GM21390 (cell line): ENCODE measurements around the gene CROCC2.

Experiments
- ATAC-seq: cut with Tn5 transposase; IDR thresholded peaks from one replicate; pipeline ENCODE4 v1.9.1; 2021; ENCODE audit not compliant: unreplicated experiment

CROCC2 gene

DNA sequence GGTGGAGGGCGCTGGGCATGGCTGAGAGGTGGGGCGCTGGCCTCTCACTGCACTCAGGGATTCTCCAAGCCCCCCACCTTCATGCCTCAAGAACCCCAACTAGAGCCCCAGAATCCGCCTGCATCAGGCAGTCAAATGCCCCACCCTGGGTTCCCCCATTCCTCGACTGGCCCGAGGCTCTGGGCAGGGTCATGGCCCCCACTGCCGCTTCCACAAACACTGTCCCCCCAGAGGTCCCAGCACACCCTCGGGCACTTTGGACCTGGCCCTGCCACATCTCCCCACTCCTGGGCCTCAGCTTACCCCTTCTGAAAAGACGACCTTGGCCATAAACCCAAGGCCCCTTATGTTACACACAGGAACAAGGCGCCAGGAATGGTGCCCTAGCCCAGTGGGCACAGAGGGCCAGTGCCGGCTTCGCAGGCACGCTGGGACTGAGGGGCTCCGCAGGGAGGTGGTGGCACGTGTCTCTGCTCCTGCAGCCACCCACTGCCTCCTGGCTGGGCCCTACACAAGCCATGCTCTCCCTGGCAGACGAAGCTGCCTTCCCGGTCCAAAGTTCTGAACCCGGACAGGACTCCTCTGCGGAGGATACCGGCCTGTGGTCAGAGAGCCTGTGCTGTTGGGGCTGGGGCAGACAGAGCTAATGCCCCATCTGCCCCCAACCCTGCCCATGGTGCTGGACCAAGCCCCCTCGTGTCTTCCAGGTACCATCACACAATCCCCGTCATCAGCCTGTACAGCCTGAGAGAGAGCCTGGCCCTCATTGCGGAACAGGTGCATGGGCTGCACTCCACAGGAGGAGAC is 30.7 kb upstream of the CROCC2 start:
- ATAC-seq, result no peak

DNA sequence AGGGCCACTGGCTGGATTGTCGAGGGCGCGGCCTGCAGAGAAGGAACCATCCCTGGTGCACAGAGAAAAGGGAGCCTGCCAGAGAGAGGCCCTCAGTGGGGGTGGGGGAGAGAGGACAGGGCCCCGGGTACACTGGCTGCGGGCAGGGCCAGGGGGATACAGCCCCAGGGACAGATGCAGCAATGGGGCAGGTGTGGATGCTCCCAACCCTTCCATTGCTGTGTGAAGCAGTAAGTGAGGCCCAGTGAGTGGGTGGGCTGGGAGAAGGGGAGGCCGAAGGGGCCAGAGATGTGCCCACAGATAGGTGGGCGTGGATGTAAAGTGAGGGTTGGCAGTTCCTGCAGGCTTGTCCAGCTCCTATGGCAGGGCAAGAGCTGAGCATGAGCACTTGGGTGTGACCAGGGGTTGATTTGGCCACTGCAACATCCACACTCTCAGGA is 30.1 kb upstream of the CROCC2 start:
- ATAC-seq, result no peak

DNA sequence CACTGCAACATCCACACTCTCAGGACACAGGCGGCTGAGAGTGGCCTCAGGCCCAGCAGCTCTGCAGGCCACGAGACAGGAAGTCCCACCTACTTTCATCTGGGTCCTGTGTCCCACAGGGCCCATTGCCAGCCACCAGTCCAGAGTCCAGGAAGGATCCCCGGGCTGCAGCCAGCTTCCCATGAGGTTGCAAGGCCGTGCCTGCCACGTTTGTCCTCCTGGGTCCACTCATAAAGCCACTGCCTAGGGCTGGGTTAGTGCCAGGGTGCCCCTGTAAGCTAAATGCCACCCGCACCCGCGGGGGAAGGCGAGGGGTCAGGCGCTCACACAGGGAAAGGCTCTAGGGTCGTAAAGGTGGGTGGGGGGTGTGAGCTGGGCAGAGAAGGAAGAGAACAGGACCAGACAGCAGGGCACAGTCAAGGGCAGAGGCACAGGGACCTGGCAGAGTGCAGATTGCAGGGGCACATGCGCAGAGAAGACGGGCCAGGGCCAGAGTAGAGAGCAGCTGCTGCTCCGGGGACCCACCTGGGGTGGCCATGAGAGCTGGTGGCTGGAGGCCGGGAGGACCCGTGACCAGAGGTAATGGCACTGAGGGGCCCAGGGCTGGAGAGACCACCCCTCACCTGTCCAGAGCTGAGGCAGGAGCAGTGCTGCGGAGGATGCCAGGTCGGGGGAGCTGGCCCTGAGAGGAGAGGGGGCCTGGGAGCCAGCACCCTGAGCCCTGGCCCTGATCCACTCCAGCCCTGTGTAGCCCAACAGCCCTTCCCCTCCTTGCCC is 29.5 kb upstream of the CROCC2 start:
- ATAC-seq, result no peak

DNA sequence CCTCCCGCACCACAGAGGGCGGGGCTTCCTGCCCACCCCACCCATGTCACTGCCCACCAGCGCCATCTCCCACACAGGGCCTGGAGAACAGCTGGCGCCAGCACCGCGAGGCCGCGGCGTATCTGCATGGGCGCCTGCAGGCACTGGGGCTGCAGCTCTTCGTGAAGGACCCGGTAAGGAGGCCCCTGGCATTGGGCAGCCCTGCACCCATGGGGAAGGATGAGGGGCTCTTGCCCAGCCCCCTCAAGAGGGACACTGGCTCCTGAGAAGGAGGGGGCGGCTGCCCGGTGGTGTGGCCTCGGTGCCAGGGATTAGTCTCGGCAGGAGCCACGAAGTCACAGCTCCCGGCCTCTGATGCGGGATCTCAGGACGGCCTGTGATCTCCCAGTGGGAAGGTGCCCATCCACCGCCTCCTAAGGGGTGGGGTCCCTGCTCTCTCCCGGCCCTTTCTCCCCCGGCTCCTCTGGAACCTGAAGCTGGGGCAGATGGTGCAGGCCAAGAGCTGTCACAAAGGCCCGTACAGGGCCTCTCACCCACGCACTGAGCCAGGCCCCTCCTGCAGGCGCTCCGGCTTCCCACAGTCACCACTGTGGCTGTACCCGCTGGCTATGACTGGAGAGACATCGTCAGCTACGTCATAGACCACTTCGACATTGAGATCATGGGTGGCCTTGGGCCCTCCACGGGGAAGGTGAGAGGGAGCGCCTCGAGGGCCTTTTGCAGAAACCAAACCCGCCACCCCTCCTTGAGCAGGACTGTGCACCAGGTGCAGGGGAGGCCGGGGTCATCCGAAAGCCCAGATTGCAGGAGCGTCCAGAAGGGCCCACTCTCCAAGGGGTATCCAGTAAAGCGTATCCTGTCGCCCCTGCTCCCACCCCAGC is 28.4 kb upstream of the CROCC2 start:
- ATAC-seq, result no peak

DNA sequence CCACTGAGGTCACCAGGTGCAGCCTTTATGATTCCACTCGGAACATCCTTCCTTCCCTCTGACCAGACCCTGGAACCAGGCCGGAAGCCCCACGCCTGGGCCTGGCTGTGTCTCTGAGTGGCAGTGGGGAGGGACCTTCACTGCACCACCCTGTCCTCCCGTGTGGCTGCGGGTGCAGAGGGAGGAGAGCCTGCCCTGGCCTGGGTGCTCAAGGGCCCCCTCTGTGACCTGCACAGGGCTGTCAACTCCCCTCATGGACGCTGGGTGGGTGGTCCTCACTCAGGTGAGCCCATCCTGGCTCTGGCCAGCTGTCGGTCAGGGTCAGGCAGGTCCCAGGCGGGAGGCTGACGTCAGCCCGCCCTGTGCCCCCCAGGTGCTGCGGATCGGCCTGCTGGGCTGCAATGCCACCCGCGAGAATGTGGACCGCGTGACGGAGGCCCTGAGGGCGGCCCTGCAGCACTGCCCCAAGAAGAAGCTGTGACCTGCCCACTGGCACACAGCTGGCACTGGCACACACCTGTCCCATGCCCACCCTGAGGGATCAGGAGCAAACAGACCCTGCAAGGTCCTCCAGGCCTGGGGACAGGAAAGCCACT is 27.7 kb upstream of the CROCC2 start:
- no peak for ATAC-seq

- no peak for ATAC-seq
Measured at GRCh38 chr2:240879105-240879504, 27.0 kb upstream of the CROCC2 start.

DNA sequence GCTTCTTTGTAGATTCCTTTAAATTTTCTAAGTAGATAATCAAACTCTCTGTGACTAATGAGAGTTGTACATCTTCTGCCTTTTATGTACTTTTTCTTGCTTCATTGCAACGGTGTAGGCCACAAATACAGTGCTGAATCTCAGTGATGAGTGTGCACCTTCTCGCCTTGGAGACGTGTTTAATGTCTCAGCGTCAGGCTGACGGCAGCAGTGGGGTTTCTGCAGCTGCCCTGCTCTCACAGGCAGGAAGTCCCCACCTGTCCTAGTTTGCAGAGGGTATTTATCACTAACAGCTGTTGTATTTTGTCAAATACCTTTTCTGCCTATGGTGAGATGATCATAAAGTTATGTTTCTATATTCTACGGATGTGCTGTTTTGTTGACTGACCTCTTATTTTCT is 24.2 kb upstream of the CROCC2 start:
- no peak for ATAC-seq

- ATAC-seq, result no peak
Measured at GRCh38 chr2:240884221-240884620, 21.9 kb upstream of the CROCC2 start.

DNA sequence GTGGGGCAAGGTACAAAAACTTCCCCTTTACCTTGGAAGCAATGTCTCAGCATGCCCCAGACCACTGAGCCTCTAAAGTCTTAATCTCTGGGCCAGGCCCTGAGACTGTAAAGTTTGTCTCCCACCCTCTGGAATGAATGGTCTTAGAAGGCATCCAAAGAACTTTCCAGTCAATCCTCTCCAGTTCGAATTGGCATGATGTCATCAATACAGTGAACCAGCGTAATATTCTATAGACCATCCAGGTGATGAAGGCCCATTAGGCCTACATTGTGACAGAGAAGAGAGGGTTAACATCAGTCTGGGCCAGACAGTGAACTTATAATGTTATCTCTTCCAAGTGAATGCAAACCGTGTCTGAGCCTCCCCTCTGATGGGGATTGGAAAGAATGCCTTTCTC is 21.4 kb upstream of the CROCC2 start:
- ATAC-seq, result no peak

GRCh38 chr2:240885566-240885965 is 20.6 kb upstream of the CROCC2 start:
- ATAC-seq, result no peak

- no peak for ATAC-seq
Measured at GRCh38 chr2:240886023-240886565, 20.0 kb upstream of the CROCC2 start.

DNA sequence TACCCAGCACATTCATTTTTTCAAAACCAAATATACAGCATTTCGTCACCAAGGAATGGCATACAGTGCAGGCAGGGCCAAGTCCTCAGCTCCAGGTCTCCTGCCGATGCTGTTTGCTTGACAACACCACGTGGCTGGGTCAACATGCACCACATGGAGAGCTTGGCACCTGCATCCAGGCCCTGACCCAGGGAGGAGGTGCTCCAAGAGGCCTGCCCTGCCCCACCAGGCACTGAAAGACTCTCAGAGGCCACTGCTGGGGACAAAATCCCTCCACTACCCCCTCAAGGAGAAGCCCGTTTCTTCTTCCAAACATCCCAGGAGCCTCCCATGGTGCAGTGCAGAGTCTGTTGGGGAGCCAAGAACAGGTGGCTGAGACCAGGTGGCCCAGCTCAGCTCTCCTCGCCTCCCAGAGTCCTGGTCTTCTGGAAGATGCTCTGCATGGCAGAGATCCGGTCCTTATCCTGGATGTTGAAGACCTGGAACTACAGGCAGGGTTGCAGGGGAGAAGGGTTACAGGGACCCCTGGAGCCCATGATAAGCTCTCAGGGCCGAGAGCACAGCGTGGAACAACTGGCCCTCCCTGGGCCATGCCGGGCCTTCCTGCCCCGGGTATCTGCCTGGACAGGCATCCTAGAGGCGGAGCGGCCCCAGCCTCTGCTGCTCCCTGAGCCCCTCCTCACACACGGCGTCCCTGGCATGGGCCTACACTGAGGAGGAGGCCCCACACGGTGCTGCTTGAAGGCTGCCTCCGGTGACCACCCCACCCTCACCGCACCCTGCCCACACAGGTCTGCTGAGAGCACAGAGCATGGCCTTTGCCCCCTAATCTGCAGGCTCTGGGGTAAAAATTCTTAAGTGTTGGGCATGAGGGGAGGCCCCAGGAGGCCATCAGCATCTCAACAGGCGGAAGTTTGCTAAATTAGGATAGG is 19.2 kb upstream of the CROCC2 start:
- no peak for ATAC-seq

GRCh38 chr2:240887631-240888030 is 18.5 kb upstream of the CROCC2 start:
- ATAC-seq, result no peak

DNA sequence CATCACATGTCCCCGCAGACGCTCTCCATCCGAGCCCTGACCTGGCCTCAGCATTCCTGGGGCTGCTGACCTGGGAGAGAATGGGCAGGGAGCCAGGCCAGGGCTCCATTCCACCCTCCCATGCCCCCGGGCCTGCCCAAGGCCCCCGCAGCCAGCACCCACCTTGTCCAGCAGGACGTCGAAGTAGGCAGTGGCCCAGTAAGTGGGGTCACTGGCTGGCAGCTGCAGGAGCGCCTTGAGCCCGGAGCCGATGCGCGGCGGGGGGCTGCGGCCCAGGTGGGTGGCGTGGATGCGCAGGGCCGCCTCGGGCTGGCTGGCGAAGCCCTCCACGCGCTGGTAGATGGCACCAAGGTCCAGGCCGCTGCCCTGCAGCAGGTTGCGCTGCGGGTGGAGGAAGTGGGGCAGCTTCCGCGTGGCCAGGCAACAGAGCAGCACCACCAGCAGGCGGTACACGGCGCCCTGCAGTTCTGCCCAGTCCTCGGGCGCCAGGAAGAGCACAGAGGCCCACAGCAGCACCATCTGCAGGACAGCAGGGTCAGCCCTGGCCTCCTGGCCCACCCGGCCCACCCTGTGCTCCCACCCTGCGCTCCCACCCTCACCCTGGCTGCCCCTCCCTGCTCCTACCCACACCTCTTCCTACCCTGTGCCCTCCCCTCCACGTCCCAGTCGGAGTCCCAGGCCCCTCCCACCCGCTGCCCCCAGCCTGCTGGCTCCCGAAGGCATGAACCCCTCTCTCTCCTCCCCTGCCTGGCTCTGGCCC is 17.8 kb upstream of the CROCC2 start:
- ATAC-seq, result no peak

DNA sequence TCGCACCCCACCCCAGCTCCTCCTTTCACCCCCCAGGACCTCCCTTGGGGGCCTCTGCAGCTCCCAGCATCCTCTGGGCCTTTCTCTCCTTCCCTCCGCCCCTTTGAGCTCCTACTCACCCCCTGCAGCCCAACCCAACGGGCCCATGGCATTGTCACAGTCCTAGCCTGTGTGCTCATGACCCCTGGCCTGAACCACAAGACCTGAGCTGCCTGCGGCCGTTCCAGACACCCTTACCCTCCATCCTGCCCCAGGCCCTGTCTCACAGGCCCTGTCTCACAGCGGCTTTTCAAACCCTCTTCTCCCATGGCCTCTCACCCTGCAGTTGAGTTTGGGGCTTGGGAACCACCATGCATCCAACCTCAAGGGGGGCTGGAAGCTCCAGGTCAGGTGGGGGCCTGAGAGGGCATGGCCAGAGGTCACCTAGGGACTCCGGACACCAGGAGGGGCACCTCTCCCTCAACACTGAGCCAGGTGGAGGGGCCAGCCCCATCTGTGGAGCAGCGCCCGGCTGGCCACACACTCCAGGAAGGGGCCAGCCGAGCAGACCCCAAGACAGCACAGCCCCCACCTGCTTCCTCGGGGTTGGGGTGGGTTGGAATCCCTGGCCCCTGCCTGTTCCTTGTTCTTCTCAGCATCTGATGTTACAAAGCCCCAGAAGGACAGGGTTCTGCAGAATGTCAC is 17.1 kb upstream of the CROCC2 start:
- ATAC-seq, result no peak

DNA sequence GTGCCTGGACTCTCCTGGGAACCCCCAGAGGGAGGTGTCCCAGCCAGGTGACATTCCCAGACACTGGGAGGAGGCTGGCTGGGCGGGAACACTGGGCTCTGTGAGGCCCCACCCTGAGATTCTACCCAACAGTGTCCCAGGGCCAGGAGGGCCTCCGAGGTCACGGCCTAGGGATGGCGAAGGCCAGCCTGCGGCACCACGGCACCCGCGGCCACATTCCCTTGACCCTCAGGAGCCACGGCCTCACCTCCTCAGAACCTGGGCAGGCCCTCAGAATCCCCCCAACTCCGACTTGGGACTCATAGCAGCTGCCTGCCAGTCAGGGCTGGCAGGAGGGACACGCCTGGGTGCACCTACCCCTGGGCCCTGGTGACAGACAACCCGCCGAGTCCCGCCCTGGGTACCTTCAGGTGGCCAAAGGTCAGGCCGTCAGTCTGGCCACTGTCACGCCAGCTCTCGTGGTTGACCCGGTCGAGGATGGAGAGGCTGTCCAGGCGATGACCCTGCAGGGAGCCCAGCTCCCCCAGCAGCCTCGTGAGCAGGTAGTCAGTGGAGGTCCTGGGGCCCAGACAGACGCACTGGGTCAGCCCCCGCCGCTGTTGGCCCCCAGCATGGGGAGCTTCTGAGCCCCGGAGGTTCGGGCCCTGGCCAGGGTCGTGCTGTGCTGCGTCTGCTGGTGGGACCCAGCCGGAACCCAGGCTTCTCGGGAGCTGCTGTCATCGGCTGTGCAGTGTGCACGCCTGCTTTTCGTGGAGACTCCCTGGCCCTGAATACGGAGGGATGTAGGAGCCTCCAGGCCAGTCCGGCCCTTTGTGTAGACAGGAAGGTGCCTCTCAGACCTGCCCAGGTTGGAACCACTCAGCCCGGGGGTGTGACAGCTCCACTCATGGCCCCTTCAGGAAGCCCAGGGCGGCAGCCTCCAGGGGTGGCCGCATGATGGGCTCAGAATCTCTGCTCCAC is 16.3 kb upstream of the CROCC2 start:
- no peak for ATAC-seq

- ATAC-seq, result no peak
Measured at GRCh38 chr2:240890691-240891090, 15.4 kb upstream of the CROCC2 start.
